Mucosa of rectum (tissue), 2 donors: Measurements from ENCODE around the gene DDX4.

ENCODE experiments used
- H3K27ac ChIP-seq, 2 donors: one replicate each; pipeline ENCODE4 v1.7.0; 2013; ENCODE audit warnings: inconsistent platforms in 2 of 2, low read depth in 2 of 2, low read length in 2 of 2
- H3K27me3 ChIP-seq, 2 donors: one replicate each; pipeline ENCODE4 v1.7.0; 2013; ENCODE audit warnings: low read length in 2 of 2; ENCODE audit not compliant: control insufficient read depth in 2 of 2, insufficient read depth in 2 of 2
- H3K36me3 ChIP-seq, 2 donors: one replicate each; pipeline ENCODE4 v1.7.0; 2013; ENCODE audit warnings: low read length in 2 of 2; ENCODE audit not compliant: control insufficient read depth in 2 of 2, insufficient read depth in 2 of 2
- H3K4me1 ChIP-seq, 2 donors: one replicate each; pipeline ENCODE4 v1.7.0; 2013; ENCODE audit warnings: low read length in 2 of 2, mild to moderate bottlenecking in 1 of 2; ENCODE audit not compliant: control insufficient read depth in 2 of 2, insufficient read depth in 2 of 2
- H3K4me3 ChIP-seq, 2 donors: one replicate each; pipeline ENCODE4 v1.7.0; 2013; ENCODE audit warnings: low read length in 2 of 2
- H3K9ac ChIP-seq, 2 donors: one replicate each; pipeline ENCODE4 v1.7.0; 2013; ENCODE audit warnings: low read length in 2 of 2, low read depth in 1 of 2, mild to moderate bottlenecking in 1 of 2
- H3K9me3 ChIP-seq, 2 donors: one replicate each; pipeline ENCODE4 v1.7.0; 2013; ENCODE audit warnings: low read length in 2 of 2; ENCODE audit not compliant: control insufficient read depth in 2 of 2
- donor health status: healthy.
- donor health status: Normal muscosa, but diverticular disease.

DDX4 gene

DNA sequence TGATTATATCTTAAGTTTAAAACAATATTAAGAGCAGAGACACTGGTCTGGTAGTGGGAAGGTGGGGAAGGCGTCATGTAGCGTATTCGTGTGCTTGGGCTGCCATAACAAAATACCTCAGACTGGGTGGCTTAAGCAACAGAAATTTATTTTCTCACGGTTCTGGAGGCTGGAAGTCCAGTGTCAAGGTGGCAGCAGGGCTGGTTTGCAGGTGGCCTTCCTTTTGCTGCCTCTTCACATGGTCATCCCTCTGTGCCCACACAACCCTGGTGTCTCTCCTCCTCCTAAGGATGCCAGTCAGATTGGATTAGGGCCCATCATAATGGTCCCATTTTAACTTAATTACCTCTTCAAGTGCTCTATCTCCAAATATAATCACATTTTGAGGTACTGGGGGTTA lies 122.8 kb downstream of the DDX4 start:
- Histone ChIP-seq H3K4me1 (no peaks in the 10 kb centered on the region), H3K9ac (no peak overlapping the region), H3K4me3 (no peak overlapping the region), H3K36me3 (no peaks in the 10 kb centered on the region), H3K27ac (no peak overlapping the region), H3K9me3 (no peaks in the 10 kb centered on the region), H3K27me3 (no peaks in the 10 kb centered on the region)

DNA sequence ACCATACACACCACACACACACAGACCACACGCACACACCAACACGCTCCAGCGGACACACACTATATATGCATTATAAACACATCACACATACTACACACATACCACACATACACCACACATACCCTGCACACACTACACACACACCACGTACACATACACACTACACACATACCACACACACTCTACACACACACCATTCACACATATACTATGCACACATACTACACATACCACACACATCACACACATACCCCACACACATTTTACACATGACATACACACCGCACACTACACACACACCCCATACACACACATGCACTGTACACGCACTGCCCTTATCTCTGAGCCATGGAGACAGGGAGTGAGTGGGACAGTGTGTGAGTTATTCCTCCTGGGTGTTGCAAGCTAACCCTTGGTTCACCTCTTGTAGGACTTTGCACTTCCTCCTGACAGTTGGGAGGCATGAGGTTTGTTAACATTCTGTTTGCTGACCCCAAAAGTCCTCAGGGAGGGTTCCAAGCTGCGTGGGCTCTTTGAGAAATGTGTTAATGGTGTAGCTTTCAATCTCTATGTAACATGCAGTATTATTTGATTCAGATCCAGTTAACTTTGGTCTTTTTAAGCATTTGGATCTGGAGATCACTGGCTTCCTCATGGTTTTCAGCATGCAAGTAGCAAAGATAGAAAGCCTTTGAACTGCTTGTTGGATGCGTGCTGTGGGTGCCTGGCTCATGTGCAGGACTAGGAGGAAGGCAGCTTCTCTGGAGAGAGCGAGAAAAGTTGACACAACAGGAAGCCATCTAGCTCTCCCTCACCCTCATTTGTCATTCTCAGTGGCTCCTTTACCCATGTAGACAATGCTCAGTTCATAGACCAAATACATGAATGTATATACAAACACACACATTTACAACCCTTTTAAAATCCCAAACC lies 127.0 kb downstream of the DDX4 start:
- Histone ChIP-seq H3K27me3 (no peaks in the 10 kb centered on the region), H3K9me3 (no peaks in the 10 kb centered on the region), H3K36me3 (no peaks in the 10 kb centered on the region), H3K27ac (no peak overlapping the region), H3K9ac (no peak overlapping the region), H3K4me3 (no peak overlapping the region), H3K4me1 (no peaks in the 10 kb centered on the region)

DNA sequence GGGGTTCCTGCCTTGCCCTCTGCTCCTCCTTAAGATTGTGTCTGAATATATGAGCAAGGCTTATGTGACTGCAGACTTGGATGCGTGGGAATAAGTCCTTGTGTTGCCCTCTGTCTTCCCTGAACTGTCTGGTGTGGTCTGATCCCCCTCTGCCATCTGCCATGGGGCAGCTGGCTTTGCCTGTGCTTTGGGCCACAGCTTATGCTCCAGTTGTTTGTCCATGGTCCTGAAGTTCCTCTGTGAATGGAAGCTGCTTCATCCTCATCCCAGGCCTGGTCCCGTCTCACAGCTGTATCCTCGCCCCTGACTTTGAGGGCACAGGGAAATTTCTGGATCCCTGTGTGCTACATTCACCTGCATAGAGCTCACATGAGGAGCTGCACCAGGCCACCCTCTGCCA lies 128.0 kb downstream of the DDX4 start:
- no peak overlapping the region for H3K4me3 ChIP-seq
- H3K27me3 ChIP-seq, result no peaks in the 10 kb centered on the region
- H3K36me3 ChIP-seq, result no peaks in the 10 kb centered on the region
- no peak overlapping the region for H3K9ac ChIP-seq
- H3K9me3 ChIP-seq, result no peaks in the 10 kb centered on the region
- no peaks in the 10 kb centered on the region for H3K4me1 ChIP-seq
- H3K27ac ChIP-seq, result no peak overlapping the region

DNA sequence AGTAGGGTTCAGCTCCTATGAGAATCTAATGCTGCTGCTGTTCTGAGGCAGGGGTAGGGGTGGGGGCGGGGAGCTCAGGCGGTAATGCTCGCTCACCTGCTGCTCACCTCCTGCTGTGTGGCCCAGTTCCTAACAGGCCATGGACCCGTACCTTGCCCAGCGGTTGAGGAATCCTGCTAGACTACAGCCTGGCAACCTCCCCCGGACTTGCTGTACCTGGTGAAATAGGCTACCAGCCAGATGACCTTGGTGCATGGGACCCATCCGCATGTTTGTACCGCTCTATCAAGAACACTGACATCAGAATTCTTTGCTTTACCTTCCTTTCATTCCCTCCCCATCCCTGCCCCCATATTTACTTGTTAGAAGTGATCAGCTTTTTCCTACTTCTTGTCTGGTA lies 128.6 kb downstream of the DDX4 start:
- H3K27me3 ChIP-seq, result no peaks in the 10 kb centered on the region
- no peaks in the 10 kb centered on the region for H3K4me1 ChIP-seq
- H3K36me3 ChIP-seq, result no peaks in the 10 kb centered on the region
- H3K9ac ChIP-seq, result no peak overlapping the region
- no peaks in the 10 kb centered on the region for H3K9me3 ChIP-seq
- H3K4me3 ChIP-seq, result no peak overlapping the region
- H3K27ac ChIP-seq, result no peak overlapping the region
